GM20431 (cell line): Measurements from ENCODE around the gene CFAP57.
"Not testable (repeated sequence)": the region's sequence is repeated elsewhere in the genome, so short reads cannot be mapped to it uniquely, and the experiment has no call there.

Source experiments
- in situ Hi-C: fragments of 300-500 bp; cut with MseI, MboI; formaldehyde crosslinking; loops from one replicate; pipeline ENCODE4 v1.15.0; 2020; ENCODE audit warnings: low sequenced_read_pairs; ENCODE audit not compliant: unreplicated experiment

Gene CFAP57

DNA sequence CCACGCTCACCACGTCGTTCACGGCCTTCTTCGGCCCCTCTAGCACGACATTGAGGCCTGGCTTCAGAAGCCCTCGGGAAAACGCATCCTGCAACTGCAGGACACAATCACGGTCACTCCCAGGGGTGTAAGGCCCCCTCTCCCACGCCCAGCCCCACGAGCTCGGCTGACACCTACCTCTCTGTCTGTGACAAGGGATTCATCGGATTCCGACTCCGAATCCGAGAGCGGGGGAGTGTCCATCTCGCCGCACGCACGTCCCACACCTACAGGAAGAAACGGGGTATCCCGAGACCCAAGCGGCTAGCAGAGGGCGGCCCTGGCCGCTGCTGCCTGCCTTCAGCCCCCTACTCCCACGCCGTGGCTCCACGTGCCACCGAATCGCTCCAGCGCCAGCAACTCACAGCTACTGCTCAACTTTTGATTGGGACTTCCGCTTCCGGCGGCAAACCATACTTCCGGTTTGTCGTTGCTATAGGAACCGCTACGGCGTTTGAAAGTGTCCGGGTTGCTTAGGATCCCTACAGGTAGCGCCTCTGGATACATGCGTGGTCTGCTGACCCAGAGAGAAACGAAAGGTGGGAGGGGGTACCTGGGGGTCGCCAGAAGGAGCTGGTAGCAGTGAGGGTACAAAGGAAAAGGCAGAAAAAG, at the start of gene CFAP57, which contains the start of gene EBNA1BP2:
TSS of gene CFAP57 (plus strand) at position 455 of the 651 bp plus-strand sequence. CDS start 424 bp downstream, outside the sequence.
TSS of gene EBNA1BP2 (minus strand) at position 415 of the 651 bp plus-strand sequence. CDS start at position 243, 172 bp downstream.
- in situ Hi-C loops, result no loop called here

DNA sequence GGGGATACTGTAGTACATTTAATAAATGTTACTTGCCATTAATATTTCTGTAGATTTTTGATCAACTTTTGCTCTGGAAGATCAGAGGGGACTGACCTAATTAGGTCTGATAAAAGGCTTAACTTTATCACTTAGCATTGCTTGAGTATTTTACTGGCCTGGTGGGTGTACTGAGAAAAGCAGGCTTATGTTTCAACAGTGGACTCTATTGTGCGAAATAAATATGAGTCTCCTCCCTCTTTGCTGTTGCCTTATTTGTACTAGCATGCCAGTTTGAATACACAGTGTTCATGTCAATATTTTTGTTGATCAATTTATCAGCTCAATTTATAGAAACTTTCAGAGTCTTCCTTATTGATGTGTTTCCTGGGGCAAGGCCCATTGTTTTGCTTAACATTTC, 49.1 kb upstream of the CFAP57 start:
- in situ Hi-C loops, result no loop called here

DNA sequence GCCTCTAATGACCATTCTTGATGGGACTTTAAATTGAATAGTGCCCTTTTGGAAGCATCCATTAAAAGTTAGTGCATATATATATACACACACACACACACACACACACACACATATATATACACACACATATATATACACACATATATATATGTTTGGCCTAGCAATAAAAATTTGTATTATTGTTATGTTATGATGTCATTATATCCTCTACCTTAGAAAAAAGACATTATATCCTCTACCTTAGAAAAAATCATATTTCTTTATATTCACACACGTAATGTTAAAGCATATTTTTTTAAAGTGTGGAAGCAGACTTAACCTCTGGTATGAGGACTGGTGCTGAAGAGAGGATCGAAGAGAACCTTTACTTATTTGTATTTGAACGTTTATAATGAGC, 43.3 kb upstream of the CFAP57 start:
- in situ Hi-C loops, result no loop called here

DNA sequence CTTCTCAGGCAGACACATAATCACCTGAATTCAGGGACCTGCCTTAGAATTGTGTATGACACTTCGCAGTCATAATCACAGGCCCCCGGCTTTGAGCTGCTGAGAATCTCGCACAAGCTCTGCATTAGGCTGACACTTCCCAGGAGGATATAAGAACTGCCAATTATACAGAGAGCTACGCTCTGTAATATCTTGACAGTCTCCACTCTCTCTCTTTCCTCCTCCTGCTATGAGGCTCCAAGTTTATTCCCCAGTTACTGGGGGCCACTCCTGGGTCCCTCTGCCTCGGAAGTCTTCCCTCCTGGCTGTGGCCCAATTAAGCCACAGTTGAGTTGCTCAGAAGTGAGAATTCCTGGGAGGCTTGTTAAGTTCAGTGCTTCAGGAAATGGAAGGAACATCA, 42.7 kb upstream of the CFAP57 start:
- in situ Hi-C loops, result no loop called here

DNA sequence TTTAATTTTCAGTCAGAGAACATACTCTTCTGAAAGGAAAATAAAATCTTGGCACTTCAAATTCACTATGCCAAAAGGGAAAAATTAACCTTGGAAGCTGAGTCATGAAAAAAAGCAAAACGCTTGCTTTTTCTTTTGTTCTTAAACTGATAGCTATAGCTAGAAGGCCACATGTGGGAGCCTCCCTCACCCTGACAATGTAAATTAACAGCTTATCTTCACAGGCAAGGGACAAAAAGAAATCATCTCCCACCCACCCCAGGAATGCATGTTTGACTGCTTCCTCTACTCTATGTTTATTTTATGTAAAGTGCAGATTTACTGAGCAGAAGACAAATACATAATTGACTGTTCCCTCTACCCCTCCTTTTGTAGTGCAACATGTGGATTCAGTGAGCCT, 38.1 kb upstream of the CFAP57 start:
- in situ Hi-C loops, result no loop called here

DNA sequence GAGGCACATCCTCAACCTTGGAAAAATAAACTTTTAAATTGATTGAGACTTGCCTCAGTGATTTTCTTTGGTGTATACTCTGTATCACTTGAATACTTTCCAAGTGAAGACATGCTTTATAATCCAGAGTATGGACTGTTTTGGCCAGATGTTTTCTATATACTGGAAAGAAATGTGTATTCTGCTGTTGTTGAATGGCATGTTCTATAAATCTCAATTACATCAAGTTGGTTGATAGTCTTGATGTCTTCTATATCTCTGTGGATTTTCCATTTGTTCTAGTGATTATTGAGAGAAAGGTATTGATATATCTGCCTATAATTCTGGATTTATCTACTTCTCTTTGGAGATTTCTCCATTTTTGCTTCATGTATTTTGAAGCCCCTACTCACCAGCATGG, 37.5 kb upstream of the CFAP57 start:
- in situ Hi-C loops, result no loop called here

DNA sequence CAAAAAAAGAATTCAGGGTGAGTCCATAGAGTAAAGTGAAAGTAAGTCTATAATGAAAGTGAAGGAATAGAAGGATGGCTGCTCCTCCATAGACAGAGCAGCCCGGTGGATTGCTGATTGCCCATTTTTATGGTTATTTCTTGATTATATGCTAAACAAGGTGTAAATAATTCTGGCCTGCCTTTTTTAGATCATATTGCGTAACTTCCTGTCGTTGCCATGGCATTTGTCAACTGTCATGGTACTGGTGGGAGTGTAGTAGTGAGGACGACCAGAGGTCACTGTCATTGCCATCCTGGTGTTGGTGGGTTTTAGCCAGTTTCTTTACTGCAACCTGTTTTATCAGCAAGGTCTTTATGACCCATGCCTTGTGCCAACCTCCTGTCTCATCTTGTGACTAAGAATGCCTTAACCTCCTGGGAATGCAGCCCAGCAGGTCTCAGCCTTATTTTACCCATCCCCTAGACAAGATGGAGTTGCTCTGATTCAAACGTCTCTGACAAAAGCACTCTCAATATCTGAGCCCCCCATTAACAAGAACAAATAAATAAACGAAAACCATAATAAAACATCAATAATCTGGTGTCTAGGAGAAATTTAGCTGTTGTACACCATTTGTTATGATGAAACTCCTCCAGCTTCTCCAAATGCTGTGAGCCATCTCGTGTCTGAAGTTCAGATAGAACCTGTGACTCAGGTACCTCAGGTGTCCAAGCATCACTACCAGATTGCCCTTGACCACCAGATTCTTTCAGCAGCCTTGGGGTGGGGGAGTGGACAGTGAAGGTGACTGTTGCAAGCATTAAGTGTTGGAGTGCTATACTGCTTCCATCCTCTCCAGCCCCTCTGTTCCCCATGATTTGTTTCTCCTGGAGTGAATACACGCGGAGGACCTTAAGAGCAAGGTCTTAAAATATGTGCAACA, 36.0 kb upstream of the CFAP57 start:
- in situ Hi-C loops, result no loop called here

DNA sequence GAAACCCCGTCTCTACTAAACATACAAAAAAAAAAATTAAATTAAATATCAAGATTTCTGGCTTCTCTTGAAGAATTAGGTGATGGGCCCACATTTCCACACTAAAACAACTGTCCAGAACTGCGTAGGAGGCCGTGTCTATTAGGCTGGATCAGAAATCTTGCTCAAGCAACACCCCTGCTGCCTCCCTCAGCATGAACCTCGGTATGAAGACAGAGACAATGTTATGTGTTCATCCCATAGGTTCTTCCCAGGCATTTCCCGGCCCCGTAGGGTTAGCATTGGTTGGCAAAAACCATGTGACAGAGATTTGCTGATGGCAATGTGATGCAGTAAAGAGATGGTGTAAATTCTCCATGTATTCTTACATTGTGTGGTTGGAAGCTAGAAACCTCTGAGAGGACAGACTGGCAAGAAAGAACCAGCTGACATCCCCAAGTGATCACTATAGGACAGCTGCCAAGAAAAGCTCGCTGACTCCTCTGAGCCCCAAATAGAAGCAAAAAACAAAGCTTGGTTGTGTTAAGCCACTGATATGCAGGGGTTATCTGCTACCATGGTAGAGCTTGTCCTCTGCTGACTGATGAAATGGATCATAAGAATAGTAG, 34.6 kb upstream of the CFAP57 start:
- in situ Hi-C loops, result no loop called here

DNA sequence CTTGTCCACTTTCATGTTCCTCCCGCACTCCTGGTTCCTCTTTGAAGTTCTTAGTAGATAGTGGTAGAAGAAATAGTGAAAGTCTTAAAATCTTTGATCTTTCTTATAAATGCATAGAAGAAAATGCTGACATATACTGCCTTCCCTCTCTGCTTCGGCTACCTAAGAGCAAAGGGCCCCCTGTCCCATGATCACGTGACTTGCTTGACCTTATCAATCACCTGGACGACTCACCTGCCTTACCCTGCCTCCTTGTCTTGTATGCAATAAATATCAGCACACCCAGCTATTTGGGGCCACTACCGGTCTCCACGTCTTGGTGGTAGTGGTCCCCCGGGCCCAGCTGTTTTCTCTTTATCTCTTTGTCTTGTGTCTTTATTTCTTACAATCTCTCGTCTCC, 32.8 kb upstream of the CFAP57 start:
- in situ Hi-C loops, result not testable (repeated sequence)

DNA sequence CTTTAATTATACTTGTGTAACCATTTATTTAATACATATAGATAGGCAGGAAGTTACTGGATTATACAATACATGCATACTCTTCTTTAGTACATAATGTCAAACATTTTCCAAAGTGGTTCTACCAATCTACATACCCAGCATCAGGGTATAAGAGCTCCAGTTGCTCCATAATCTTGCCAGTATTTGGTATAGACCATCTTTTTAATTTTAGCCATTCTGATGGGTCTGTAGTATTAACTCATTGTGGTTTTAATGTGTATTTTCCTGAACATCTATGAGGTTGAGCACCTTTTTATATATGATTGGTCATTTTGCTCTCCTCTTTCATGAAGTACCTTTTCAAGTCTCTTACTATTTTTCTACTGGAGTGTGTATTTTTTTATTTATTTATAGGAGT, 32.1 kb upstream of the CFAP57 start:
- in situ Hi-C loops, result no loop called here

DNA sequence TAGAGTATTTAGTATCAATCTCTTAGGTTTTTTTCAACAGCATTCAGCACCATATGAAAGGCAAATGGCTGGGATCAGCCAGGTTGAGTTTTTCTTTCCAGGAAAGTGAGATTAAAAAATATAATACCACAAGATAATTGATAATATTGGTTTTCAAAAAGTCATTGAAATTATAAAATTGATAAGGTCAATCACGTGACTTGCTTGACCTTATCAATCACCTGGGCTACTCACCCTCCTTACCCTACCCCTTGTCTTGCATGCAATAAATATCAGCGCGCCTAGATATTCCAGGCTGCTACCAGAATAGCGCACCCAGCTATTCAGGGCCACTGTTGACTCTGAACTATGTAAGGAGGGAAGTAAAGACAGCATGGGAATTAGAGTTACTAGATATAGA, 31.5 kb upstream of the CFAP57 start:
- in situ Hi-C loops, result no loop called here

DNA sequence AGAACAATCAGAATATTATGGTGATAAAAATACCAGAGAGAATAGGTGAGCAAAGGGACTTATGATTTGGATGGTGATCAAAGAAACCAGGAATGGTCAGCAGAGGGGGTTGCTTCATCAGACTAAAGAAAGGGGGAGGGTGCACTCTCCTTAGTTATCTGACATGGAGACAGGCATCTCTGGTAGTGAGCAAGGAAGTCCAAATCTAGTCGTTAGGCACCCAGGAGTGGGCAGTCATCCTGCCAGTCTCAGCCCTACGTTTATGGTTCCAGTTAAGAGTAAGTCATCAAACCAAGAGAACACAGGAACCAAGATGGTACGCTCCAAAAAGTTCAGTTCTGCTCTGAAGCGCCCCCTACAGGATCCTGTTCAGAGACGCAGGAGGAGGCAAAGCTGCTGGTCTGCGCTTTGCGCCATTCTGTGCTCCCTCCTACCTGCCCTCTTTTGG, 28.7 kb upstream of the CFAP57 start:
- in situ Hi-C loops, result no loop called here

DNA sequence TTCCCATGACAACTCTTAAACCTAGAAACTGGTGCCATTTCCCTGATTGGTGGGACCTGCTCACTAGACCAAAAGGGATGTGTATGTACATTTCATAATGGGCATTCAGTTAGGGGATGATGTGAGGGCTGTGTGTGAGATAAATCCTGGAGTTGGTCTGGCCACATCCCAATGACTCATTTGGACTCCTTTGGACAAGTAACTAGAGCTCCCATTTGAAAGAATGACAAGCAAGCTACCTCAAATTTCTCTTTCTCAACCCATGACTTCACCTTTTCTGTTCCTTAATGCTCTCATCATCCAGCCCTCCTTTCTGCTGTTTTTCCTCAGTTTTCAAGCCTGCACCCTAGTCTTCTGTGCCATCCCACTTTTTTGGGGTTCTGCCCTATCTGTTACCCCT, 27.9 kb upstream of the CFAP57 start:
- in situ Hi-C loops, result no loop called here

DNA sequence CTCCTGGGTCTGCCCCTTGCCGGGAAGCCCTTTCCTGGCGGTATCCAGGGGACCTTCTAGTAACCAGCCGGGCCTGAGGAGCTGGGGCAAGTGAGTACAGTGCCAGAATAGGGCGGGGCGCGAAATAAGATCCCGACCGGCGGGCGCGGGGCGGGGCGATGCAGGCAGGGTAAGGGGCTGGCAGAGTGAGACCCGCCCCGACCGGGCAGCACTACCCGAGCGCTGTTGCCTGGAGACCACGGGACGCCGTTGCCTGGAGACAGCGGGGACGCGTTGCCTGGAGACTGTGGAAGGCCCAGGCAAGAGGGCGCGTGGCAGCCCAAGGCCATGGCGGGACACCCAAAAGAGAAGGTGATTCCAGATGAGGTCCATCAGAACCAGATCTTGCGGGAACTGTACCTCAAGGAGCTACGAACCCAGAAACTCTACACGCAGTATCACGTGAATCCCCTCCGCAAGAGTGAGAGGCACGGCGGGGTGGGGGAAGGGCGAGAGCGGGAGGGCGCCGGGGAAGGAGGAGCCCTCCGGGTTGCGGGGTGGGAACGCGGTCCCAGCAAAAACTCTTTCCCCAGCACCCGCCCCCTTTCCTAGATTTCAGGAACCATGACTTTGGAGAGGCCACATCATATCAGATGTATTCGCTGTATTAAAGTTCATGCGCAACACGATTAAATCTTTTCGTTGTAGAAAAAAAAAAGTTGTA, 24.4 kb upstream of the CFAP57 start:
- in situ Hi-C loops, result no loop called here

DNA sequence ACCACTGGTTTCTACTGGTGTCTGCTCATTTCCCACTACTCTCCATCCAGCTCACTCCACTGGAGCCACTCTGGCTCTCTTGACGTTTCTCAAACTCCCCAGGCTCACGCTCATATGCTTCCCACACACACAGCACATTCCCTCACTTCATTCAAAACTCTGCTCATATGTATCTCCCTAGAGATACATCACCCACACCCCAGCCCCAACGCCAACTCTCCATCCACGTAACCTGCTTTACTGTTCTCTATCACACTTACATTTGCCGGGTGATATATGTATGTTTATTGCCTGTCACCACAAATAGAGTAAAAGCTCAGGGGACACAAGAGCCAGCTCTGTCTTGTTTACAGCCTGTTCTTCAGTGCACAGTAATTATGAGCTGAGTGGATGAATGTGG, 22.2 kb upstream of the CFAP57 start:
- in situ Hi-C loops, result no loop called here

DNA sequence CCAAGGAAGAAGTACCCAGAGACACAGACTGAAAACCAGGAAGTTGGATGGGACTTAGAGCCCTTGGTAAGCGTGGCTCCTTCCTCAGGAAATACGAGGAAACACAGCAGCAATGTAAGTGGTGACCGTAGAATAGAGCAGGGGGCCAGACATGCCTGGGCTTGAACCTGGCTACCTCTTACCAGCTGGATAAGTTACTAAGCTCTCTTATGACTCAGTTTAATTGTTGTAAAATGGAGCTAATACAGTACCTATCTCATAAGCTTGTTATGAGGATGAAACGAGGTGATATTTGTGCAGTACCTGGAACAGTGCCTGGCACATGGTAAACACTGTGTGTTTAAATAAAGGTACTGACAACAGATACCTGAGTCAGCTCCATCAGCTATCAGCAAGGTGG, 19.3 kb upstream of the CFAP57 start:
- in situ Hi-C loops, result no loop called here

DNA sequence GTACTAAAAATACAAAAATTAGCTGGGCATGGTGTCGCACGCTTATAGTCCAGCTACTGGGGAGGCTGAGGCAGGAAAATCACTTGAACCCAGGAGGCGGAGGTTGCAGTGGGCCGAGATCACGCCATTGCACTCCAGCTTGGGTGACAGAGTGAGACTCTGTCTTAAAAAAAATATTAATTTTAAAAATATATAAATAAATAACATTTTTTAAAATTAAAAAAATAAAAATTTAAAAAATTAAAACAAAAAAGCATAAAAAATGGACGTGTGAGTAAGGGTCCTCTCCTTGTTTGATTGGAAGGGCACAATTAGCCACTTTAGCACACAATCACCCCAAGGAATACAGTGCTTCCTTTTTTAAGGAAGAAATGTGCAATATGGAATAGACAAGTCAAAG, 18.7 kb upstream of the CFAP57 start:
- in situ Hi-C loops, result no loop called here

DNA sequence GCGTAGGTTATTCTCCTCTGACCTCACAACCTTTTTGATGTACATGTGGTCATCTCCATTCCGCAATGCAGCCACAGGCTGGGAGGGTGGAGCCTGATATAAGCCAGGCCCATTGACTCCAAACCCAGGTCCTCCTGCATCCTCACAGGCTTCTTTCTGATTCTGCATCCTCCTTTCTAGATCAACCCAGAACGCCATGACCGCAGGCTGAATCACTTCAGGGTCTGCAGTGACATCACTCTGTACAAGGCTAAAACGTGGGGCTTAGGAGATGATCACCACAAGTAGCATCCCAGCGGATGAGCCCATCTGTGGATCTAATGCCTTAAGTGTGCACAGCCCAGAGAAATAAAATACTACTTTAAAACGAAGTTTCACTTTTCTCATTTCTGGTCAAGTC, 16.1 kb upstream of the CFAP57 start:
- in situ Hi-C loops, result no loop called here

DNA sequence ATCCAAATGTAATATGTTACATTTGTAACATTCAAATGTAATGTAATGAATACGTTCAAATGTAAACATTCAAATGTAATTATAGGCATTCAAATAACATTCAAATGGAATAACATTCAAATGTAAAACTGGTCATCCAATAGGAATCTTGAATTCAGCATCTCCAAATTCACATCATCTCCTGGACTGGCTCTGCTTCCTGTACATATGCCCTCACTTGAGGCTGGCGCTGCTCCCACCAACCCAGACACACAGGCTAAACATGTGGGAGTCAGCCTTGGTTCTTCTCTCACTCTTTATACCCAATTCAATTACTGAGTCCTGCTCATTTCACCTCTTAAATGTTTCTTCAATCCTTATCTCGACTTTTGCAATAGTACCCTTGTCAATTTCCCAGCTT, 7.0 kb upstream of the CFAP57 start:
- in situ Hi-C loops, result no loop called here

DNA sequence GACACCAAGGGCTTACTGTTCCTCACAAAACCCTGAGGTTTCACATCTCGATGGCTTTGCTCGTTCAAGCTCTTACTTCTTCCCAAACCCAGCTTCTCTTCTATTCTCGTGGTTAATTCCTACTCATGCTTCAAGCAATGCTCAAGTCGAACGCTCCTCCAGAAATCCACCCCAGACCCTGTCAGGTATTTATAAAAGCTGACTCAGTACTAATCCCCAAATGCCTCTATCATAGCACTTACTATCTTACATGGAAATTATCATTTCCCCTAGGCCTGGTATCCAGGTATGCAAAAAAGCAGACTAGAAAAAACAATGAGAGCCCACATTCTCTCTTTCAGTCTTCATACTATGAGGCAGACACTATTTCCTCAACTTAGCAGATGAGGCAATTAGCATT, 6.4 kb upstream of the CFAP57 start:
- in situ Hi-C loops, result no loop called here
